Measurements from ENCODE around the gene VSTM2L.
A peak's percentile ranks its signal among the peaks of the same experiment; 100 is the strongest.

The VSTM2L gene

GRCh38 chr20:37986873-37987601 is 84.1 kb downstream of the VSTM2L start:
- DNase-seq (ENCODE audit: low read depth in 4 of 4, low spot score in 1 of 4) = no peak

- DNase-seq (ENCODE audit: low read depth in 4 of 4, low spot score in 1 of 4) = no peak
These were observed 84.8 kb downstream of the VSTM2L start for GRCh38 chr20:37987602-37988290.

GRCh38 chr20:37988306-37988954 is 85.5 kb downstream of the VSTM2L start:
- no peak for DNase-seq (ENCODE audit: low read depth in 4 of 4, low spot score in 1 of 4)

- DNase-seq (ENCODE audit: low read depth in 4 of 4, low spot score in 1 of 4) = no peak
These were observed 86.8 kb downstream of the VSTM2L start for GRCh38 chr20:37989601-37990295.

GRCh38 chr20:37990571-37991151 is 87.7 kb downstream of the VSTM2L start:
- peak in 2 of 4 experiments; percentile 4 to 21 for DNase-seq (ENCODE audit: low read depth in 4 of 4, low spot score in 1 of 4)

- DNase-seq (ENCODE audit: low read depth in 4 of 4, low spot score in 1 of 4) = no peak
These were observed 88.4 kb downstream of the VSTM2L start for GRCh38 chr20:37991157-37991866.

GRCh38 chr20:37991908-37992307 is 89.0 kb downstream of the VSTM2L start:
- DNase-seq (ENCODE audit: low read depth in 4 of 4, low spot score in 1 of 4) = no peak

GRCh38 chr20:37992802-37993409 is 90.0 kb downstream of the VSTM2L start:
- DNase-seq (ENCODE audit: low read depth in 4 of 4, low spot score in 1 of 4) = peak in 1 of 4 experiments; percentile 14

GRCh38 chr20:37994512-37994911 is 91.6 kb downstream of the VSTM2L start:
- DNase-seq (ENCODE audit: low read depth in 4 of 4, low spot score in 1 of 4) = no peak
